ENCODE data around the gene MAGI2.

MAGI2 gene

GRCh38 chr7:79340212-79340611 is 113.3 kb downstream of the MAGI2 start:
- DNase-seq (ENCODE audit: low read depth), result no peak
- TF ChIP-seq CTCF (conservative IDR thresholded peaks at IDR 0.05; ENCODE audit: low read length), result no peak
- H3K4me3 ChIP-seq (ENCODE audit: low read length), result no peak overlapping the region

DNA sequence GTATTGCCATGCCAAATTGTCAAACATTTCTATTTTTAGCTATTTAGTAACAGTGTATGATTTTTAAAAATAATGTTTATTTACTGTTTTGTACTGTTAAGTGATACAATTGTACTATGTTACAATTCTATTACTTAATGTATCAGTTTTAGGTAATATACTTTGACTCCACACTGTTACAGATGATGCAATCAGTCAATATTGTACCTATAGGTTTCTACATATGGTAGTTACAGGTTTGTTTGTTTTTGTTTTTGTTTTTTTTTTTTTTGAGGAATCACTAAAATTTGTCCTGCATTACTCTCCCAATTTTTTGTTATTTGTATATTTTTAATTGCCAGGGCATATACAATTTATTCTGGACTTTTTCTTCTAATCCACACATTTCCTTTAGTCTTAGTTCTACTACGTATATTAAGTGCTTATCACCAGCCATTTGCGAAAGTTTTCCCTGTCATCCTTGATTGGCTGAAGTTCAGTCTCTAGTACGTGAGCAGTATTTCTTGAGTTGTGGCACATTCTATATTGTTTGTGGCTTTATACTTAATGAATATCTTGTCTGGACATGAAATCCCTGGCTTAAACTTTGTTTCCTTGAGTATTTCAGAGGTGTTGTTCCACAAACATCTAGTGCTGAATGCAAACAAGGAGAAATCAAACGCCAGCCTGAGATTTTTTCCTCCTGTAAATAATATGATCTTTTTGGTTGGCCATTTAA is 114.1 kb downstream of the MAGI2 start:
- no peak for TF ChIP-seq CTCF (conservative IDR thresholded peaks at IDR 0.05; ENCODE audit: low read length)
- no peak overlapping the region for H3K4me3 ChIP-seq (ENCODE audit: low read length)

GRCh38 chr7:79337717-79338116 is 115.8 kb downstream of the MAGI2 start:
- no peak for DNase-seq (ENCODE audit: low read depth)
- TF ChIP-seq CTCF (conservative IDR thresholded peaks at IDR 0.05; ENCODE audit: low read length), result no peak
- no peak overlapping the region for H3K4me3 ChIP-seq (ENCODE audit: low read length)

More for the DNA sequence above, 114.1 kb downstream of the MAGI2 start:
- no peak for DNase-seq (ENCODE audit: low read depth)

DNA sequence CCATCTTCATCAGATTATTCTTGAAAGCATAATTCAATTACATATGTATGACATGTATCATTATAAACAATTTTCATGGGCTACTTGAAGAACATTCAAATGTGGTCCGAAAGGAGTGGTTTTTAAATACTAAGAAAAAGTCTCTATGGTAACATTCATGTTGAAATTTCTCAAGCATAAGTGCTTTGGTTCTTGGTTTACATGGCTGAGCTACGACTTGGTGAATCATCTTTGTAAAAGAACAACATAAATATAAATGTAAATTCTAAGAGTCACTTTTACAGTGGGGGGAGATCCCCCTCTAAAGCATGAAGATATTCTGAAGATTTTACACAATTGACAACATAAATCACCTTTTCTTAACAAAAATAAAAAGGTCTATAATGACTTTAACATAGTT is 118.6 kb downstream of the MAGI2 start:
- no peak for DNase-seq (ENCODE audit: low read depth)
- TF ChIP-seq CTCF (conservative IDR thresholded peaks at IDR 0.05; ENCODE audit: low read length), result no peak
- no peak overlapping the region for H3K4me3 ChIP-seq (ENCODE audit: low read length)

GRCh38 chr7:79334334-79334733 is 119.1 kb downstream of the MAGI2 start:
- TF ChIP-seq CTCF (conservative IDR thresholded peaks at IDR 0.05; ENCODE audit: low read length), result no peak
- no peak overlapping the region for H3K4me3 ChIP-seq (ENCODE audit: low read length)
- no peak for DNase-seq (ENCODE audit: low read depth)

DNA sequence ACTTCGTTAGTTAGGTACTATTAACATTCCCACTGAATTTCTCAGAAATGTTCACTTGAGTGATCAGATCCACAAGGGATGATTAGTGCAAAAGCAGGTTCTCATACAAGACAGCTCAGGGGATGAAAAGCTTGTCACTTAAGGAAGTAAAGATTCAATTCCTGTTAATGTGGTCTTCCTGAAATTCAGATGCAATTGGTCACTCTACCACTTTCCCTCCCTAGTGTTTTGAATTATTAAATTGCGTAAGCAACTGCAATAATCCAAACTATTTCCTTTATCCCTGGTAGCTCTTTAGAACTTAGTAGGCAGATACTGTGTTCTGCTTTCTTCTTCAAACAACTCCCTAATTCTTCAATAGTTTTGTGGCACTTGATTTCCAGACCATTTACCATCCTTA is 121.4 kb downstream of the MAGI2 start:
- TF ChIP-seq CTCF (conservative IDR thresholded peaks at IDR 0.05; ENCODE audit: low read length), result no peak
- DNase-seq (ENCODE audit: low read depth), result peak; percentile 64
- no peak overlapping the region for H3K4me3 ChIP-seq (ENCODE audit: low read length)

DNA sequence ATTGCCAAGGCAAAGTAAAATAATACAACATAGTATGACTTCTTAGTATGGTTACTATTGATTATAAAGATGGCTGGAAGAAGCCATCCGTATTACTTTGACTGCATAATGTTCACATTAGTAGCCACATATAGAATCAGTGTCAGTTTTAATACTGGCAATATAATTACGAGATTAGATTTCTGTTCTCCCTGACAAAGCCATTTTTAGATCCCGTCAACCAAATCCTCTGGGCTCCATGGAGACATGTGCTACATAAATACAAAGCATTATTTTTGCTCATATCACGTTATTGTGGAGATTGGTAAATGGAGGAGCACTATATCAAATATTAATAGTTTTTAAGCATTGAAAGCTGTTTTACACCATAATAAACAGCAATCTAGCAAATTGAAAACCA is 124.0 kb downstream of the MAGI2 start:
- DNase-seq (ENCODE audit: low read depth), result no peak
- no peak for TF ChIP-seq CTCF (conservative IDR thresholded peaks at IDR 0.05; ENCODE audit: low read length)
- no peak overlapping the region for H3K4me3 ChIP-seq (ENCODE audit: low read length)
